Measurements from ENCODE around the gene TINCR. TPM values are rescaled to one million over a fixed set of nuclear protein-coding genes. Genes with fewer than 3 reads are reported as not detected.

Gene TINCR
- total RNA-seq, 2 experiments from 2014 or later = 0.60 to 1.2 TPM

DNA sequence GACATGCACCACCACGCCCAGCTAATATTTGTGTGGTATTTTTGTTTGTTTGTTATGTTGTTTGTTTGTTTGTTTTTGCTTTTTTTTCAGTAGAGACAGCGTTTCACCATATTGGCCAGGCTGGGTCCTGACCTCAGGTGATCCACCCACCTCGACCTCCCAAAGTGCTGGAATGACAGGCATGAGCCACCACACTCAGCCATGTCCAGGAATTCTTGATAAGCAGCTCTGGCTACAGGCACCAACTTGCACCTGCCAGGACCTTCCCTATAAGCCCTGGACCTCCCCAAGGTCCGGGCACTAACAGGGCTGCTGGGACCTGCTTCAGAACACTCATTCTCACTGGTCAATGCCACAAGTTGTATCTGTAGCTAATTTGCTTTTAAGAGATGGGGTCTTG lies 48.7 kb downstream of the TINCR start:
- Histone ChIP-seq H2AFZ (ENCODE audit: low read length) (no peak overlapping the region), H3K4me2 (ENCODE audit: low read length) (no peak overlapping the region), H3K79me2 (ENCODE audit: insufficient read depth, low read depth, low read length) (no peaks in the 10 kb centered on the region), H4K20me1 (ENCODE audit: insufficient read depth, low read length) (no peaks in the 10 kb centered on the region), H3K36me3 (ENCODE audit: insufficient read depth, low read length) (no peaks in the 10 kb centered on the region), H3K4me3 (ENCODE audit: low read depth, low read length, poor library complexity, severe bottlenecking) (no peak overlapping the region), H3K27ac (ENCODE audit: low read depth, low read length, poor library complexity, severe bottlenecking) (no peak overlapping the region), H3K4me1 (ENCODE audit: insufficient read depth, low read length, poor library complexity, severe bottlenecking) (no peaks in the 10 kb centered on the region), H3K9me3 (ENCODE audit: low read length) (0 out of 2 replicates have a peak, but pooled peaks cover 5% of the 10 kb centered on the region), H3K9me2 (ENCODE audit: insufficient read depth, low read length) (no peaks in the 10 kb centered on the region)
- DNase-seq (ENCODE audit: low spot score) = no peak
- POLR2A ChIA-PET = interaction anchor here (0.7 kb wide), 1 partner anchor 31 kb away, joined by 6 read pairs; no protein-coding TSS in a partner anchor
- BruUV-seq (replicated peaks) = no TSS peak
- intact Hi-C loops (cut with micrococcal nuclease; ENCODE audit: unreplicated experiment) = no loop called here
- CTCF ChIA-PET (ENCODE audit: unreplicated experiment) = no interaction called here
- TF ChIP-seq, protein P1, sequence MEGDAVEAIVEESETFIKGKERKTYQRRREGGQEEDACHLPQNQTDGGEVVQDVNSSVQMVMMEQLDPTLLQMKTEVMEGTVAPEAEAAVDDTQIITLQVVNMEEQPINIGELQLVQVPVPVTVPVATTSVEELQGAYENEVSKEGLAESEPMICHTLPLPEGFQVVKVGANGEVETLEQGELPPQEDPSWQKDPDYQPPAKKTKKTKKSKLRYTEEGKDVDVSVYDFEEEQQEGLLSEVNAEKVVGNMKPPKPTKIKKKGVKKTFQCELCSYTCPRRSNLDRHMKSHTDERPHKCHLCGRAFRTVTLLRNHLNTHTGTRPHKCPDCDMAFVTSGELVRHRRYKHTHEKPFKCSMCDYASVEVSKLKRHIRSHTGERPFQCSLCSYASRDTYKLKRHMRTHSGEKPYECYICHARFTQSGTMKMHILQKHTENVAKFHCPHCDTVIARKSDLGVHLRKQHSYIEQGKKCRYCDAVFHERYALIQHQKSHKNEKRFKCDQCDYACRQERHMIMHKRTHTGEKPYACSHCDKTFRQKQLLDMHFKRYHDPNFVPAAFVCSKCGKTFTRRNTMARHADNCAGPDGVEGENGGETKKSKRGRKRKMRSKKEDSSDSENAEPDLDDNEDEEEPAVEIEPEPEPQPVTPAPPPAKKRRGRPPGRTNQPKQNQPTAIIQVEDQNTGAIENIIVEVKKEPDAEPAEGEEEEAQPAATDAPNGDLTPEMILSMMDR (conservative IDR thresholded peaks at IDR 0.05; ENCODE audit: low read length) = no peak
- no peak for TF ChIP-seq EZH2phosphoT487 (IDR thresholded peaks at IDR 0.05; ENCODE audit: borderline replicate concordance, low read depth, low read length)

GRCh38 chr19:5515737-5516136 lies 52.0 kb downstream of the TINCR start:
- intact Hi-C loops (cut with micrococcal nuclease; ENCODE audit: unreplicated experiment) = no loop called here
- no peak overlapping the region for H3K27ac ChIP-seq (ENCODE audit: low read depth, low read length, poor library complexity, severe bottlenecking)
- no peaks in the 10 kb centered on the region for H3K79me2 ChIP-seq (ENCODE audit: insufficient read depth, low read depth, low read length)
- H3K9me3 ChIP-seq (ENCODE audit: low read length) = 0 out of 2 replicates have a peak, but pooled peaks cover 4% of the 10 kb centered on the region
- CTCF ChIA-PET (ENCODE audit: unreplicated experiment) = interaction anchor here (0.5 kb wide), 1 partner anchor 134 kb away, joined by 3 read pairs; no protein-coding TSS in a partner anchor
- H4K20me1 ChIP-seq (ENCODE audit: insufficient read depth, low read length) = no peaks in the 10 kb centered on the region
- POLR2A ChIA-PET = no interaction called here
- TF ChIP-seq, protein P1 (conservative IDR thresholded peaks at IDR 0.05; ENCODE audit: low read length) = peak; percentile 64
- TF ChIP-seq EZH2phosphoT487 (IDR thresholded peaks at IDR 0.05; ENCODE audit: borderline replicate concordance, low read depth, low read length) = no peak
- DNase-seq (ENCODE audit: low spot score) = peak; percentile 3
- H3K4me1 ChIP-seq (ENCODE audit: insufficient read depth, low read length, poor library complexity, severe bottlenecking) = no peaks in the 10 kb centered on the region
- H3K9me2 ChIP-seq (ENCODE audit: insufficient read depth, low read length) = no peaks in the 10 kb centered on the region
- no peak overlapping the region for H2AFZ ChIP-seq (ENCODE audit: low read length)
- no TSS peak for BruUV-seq (replicated peaks)
- H3K36me3 ChIP-seq (ENCODE audit: insufficient read depth, low read length) = no peaks in the 10 kb centered on the region
- no peak overlapping the region for H3K4me3 ChIP-seq (ENCODE audit: low read depth, low read length, poor library complexity, severe bottlenecking)
- no peak overlapping the region for H3K4me2 ChIP-seq (ENCODE audit: low read length)

- Histone ChIP-seq H2AFZ (ENCODE audit: low read length) (no peak overlapping the region), H3K4me2 (ENCODE audit: low read length) (no peak overlapping the region), H3K27ac (ENCODE audit: low read depth, low read length, poor library complexity, severe bottlenecking) (no peak overlapping the region), H4K20me1 (ENCODE audit: insufficient read depth, low read length) (no peaks in the 10 kb centered on the region), H3K9me3 (ENCODE audit: low read length) (no peaks in the 10 kb centered on the region), H3K4me3 (ENCODE audit: low read depth, low read length, poor library complexity, severe bottlenecking) (no peak overlapping the region), H3K9me2 (ENCODE audit: insufficient read depth, low read length) (no peaks in the 10 kb centered on the region), H3K4me1 (ENCODE audit: insufficient read depth, low read length, poor library complexity, severe bottlenecking) (no peaks in the 10 kb centered on the region), H3K36me3 (ENCODE audit: insufficient read depth, low read length) (no peaks in the 10 kb centered on the region), H3K79me2 (ENCODE audit: insufficient read depth, low read depth, low read length) (no peaks in the 10 kb centered on the region)
- DNase-seq (ENCODE audit: low spot score) = no peak
- intact Hi-C loops (cut with micrococcal nuclease; ENCODE audit: unreplicated experiment) = no loop called here
- POLR2A ChIA-PET = no interaction called here
- TF ChIP-seq, protein P1 (conservative IDR thresholded peaks at IDR 0.05; ENCODE audit: low read length) = no peak
- no peak for TF ChIP-seq EZH2phosphoT487 (IDR thresholded peaks at IDR 0.05; ENCODE audit: borderline replicate concordance, low read depth, low read length)
- no TSS peak for BruUV-seq (replicated peaks)
- CTCF ChIA-PET (ENCODE audit: unreplicated experiment) = no interaction called here
These were observed 53.8 kb downstream of the TINCR start for GRCh38 chr19:5514001-5514400.

Measured in OCI-LY7 (cell line).